Upper lobe of left lung (tissue), 4 donors: ENCODE data around the gene ZNF438.

Experiments used
- POLR2A ChIP-seq, 4 donors: fragments of 450-650 bp; IDR thresholded peaks; one replicate each; pipeline ENCODE4 v1.5.1; 2016 to 2017; ENCODE audit warnings: antibody characterized with exemption in 4 of 4, mild to moderate bottlenecking in 2 of 4
- POLR2AphosphoS5 ChIP-seq, 2 donors: sonication (generic); formaldehyde crosslinking; IDR thresholded peaks; one replicate each; pipeline ENCODE4 v1.5.1; 2017; ENCODE audit warnings: antibody characterized with exemption in 2 of 2
- TF ChIP-seq, protein P1 (sequence below), 6 experiments: fragments of 450-650 bp in 4 of 6; fragments of 200-600 bp in 2 of 6; sonication (generic) in 2 of 6; IDR thresholded peaks; one replicate each; pipeline ENCODE4 v1.5.1; 2016 to 2019; ENCODE audit warnings: antibody characterized with exemption in 6 of 6

DNA sequence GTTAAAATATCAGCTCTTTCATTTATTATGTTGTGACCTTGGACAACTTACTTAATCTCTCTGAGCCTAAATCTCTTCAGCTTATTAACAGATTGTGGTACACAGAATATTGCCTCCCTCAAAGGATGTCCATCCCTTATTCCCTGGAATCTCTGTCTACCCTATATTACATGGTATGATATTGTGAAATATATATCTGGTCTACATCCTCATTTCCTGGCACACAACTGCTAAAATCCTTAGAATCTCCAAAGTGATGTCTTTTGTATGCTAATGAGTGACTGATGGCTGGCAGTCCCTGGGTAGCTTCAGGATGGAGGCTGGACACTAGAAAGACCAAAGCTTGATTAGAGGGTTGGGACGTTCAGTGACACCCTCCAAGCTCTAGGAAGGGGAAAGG lies 25.8 kb downstream of the ZNF438 start:
- TF ChIP-seq, protein P1, sequence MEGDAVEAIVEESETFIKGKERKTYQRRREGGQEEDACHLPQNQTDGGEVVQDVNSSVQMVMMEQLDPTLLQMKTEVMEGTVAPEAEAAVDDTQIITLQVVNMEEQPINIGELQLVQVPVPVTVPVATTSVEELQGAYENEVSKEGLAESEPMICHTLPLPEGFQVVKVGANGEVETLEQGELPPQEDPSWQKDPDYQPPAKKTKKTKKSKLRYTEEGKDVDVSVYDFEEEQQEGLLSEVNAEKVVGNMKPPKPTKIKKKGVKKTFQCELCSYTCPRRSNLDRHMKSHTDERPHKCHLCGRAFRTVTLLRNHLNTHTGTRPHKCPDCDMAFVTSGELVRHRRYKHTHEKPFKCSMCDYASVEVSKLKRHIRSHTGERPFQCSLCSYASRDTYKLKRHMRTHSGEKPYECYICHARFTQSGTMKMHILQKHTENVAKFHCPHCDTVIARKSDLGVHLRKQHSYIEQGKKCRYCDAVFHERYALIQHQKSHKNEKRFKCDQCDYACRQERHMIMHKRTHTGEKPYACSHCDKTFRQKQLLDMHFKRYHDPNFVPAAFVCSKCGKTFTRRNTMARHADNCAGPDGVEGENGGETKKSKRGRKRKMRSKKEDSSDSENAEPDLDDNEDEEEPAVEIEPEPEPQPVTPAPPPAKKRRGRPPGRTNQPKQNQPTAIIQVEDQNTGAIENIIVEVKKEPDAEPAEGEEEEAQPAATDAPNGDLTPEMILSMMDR (IDR thresholded peaks at IDR 0.05) = no peak
- TF ChIP-seq POLR2A (IDR thresholded peaks at IDR 0.05) (no peak), POLR2AphosphoS5 (IDR thresholded peaks at IDR 0.05) (no peak)
